RPMI7951 (cell line): Measurements from ENCODE around the gene ETFRF1. TPM values are rescaled to one million over a fixed set of nuclear protein-coding genes. Genes with fewer than 3 reads are reported as not detected.

ENCODE experiments used
- DNase-seq: peaks from one replicate; pipeline ENCODE4 v3.0.0-alpha.2; 2012; ENCODE audit warnings: low read depth
- total RNA-seq: library from RNA; depleted of rRNA; stranded (reverse); fragments of >200 nt; shearing (Covaris generic); gene quantifications from 2 replicates; pipeline ENCODE4 v1.2.3, GENCODE V29; 2014; rRNA removed

The ETFRF1 gene
- total RNA-seq, 1 experiment from 2014 or later, result 33.6 TPM

GRCh38 chr12:25213338-25213737 lies 18.3 kb downstream of the ETFRF1 start:
- DNase-seq, result no peak

- DNase-seq, result peak; percentile 7
Measured at GRCh38 chr12:25236190-25236589, 41.2 kb downstream of the ETFRF1 start.

GRCh38 chr12:25236626-25237025 lies 41.6 kb downstream of the ETFRF1 start:
- DNase-seq, result no peak

DNA sequence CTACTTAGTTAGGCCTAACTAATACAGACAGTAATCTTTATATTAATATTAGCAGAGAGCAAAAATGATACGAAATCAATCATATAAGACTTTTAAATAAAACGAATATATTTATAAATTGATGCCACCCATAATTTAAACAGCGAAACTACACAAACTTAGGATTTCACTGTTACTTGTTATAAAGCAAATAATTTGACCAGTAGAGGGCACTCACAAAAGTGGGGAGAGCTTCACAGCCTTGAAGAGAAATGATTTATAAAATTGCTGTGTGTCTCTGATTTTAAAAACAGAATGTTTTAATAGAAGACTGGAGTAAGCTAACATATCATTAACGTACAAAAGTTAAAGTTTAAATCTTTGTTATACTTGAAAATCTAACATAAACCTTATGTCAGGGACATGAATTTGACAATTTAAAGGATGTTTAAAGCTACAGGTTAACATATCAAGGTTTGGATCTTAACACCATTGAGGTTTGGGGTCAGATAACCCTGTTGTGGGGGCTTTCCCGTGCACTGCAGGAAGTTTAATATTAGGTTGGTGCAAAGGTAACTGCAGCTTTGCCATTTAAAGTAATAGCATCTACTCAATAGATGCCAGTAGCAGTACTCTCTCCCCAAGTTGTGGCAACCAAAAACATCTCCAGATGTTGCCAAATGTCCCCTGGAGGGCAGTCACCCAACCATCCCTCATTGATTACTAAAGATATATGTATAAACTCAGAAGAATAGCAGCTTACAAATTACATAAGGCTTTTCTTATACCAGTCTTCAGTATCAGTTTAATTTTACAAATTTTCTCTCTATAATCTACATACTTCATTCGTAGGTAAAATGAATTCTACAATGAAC lies 46.4 kb downstream of the ETFRF1 start:
- DNase-seq, result peak; percentile 33

DNA sequence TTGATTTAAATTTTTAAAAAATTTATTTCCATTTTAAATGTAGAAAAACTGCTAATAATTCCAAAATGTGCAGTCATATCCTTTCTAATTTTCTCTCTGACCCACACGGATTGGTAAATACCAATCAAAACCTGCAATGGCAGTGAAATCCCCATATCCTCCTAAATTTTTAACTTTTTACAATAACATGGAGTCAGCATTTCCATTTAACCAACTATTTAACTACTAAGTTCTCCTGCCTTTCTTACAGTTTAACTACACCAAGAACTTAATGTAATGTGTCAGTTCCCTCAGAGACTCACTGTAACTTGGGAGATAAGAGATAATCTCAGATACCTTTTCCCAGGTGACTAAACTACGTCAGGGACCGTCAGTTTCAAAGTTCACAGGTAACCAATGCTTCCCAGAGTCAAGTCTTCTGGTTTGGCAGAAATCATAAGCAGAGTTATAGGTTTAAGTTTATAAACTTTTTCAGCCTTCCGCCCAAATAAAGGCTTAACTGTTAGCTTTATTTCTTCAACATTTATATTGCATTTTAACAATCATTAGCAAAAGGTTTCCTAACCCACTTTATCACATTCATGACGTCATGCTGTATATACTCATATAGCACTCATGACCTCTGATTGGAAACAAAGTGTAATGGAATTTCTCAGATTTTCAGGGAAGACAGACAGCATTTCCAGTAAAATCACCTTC lies 48.1 kb downstream of the ETFRF1 start:
- no peak for DNase-seq

GRCh38 chr12:25243680-25243990 lies 48.6 kb downstream of the ETFRF1 start:
- no peak for DNase-seq

GRCh38 chr12:25245491-25245890 lies 50.5 kb downstream of the ETFRF1 start:
- DNase-seq, result no peak

DNA sequence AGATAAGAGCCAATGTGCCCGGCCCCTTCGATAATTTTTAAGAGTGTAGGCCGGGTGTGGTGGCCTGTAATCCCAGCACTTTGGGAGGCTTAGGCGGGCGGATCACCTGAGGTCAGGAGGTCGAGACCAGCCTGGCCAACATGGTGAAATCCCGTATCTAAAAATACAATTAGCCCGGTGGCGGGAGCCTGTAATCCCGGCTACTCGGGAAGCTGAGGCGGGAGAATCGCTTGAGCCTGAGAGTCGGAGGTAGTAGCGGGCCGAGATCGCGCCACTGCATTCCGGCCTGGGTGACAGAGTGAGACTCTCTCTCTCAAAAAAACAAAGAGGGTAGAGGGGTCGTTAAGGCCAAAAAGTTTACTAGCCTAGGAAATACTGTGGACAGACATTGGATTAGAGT lies 53.1 kb downstream of the ETFRF1 start:
- no peak for DNase-seq

- DNase-seq, result no peak
Measured at GRCh38 chr12:25248732-25249131, 53.7 kb downstream of the ETFRF1 start.

DNA sequence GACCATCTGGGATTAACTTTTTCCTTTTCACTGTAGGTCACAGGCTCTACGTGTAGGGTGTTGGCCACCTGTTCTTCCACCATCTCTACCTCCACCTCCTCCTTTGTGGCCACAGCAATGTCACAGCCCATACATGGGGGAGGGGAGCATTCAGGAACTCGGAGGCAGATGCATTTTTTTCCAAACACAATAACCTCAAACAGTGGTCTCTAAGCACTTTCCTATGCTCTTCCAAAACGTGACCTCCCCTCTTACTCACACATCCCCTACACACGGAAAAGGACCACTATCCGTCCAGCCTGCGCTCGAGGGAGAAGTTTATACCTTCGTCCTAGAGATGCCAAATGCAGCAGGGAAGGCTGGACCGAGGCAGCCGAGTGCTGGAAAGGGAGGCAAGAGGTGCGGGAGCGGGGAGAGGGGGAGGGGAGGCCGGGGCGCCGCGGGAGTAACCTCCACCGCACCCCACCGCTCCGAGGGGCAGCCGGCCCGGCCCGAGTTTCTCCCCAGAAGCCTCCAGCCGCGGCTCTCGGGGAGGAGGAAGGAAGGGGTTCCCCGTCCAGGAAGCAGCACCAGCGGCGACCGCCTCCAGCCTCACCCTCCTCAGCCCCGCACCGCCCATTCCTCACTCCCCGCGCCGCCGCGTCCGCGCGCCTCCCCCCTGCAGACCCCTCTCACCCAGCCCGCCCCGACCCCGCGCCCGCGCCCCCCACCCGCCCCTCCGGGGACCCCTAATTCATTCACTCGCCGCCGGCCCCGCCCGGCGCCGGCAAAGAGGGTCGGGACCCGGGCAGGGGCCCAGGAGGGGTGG lies 55.1 kb downstream of the ETFRF1 start:
- peak; percentile 9 for DNase-seq

GRCh38 chr12:25250744-25251730 lies 56.0 kb downstream of the ETFRF1 start, which contains the start of gene KRAS:
Gene KRAS (minus strand): TSS chr12:25250929.
- peak; percentile 95 for DNase-seq

GRCh38 chr12:25251769-25252168 lies 56.7 kb downstream of the ETFRF1 start:
- DNase-seq, result no peak

GRCh38 chr12:25252946-25253345 lies 57.9 kb downstream of the ETFRF1 start:
- DNase-seq, result no peak

DNA sequence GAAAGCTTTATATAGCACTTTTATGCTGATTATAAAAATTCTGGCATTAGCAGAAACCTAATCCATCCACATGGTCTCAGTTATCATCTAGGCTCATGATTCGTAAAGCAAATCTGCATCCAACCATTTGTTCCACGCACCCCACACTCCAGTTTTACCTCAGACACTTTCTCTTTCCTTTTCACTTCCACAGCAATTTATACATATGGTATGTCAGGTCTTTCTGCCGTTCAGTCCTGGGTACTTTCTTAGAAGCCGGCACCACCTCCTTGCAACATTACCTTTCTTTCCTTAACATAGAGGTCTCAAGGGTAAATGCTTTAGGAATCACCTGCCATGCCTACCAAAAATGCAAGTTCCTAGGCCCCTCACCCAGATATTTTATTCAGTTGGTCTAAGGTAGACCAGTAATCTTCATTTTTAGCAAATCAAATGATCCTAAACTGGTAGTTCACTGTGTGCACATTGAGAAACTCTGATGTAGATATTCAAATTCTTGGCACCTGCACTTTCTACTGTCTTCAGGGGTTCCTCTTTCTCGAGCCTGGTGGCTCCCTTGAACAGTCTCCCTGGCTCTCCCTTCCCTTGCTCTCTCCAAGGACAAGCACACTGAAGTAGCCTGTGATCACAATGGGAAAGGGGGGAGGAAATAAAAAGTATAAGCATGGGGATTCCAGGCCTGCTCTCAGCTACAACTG lies 58.5 kb downstream of the ETFRF1 start:
- no peak for DNase-seq

DNA sequence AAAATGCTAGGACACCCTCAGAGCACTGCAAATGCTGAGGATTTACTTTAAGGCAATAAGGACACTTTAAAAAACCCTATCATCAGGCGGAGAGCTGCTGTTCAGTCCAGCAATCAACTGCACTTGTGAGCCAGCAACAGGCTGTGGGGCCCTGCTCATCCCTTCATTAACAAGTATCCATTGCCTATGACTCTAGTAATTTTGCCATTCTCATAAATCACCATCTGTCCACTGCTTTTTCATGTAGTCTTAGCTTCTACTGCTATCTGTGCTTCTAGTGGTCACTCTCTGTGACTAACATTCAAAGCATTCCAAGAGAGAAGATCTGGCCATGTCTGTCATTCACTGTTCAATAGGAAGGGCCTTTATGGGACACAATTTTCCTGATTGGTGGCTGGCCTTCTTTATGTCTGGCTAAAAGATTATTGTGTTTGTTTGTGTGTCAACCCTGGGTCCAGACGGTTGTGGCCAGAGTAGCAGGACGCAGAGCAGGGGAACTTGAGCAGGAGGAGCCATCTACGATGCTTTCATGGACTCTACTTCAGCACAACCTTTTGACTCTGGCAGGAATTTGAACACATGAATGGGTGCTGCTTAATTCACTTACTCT lies 59.3 kb downstream of the ETFRF1 start:
- peak; percentile 23 for DNase-seq

Other genes starting within 250 kb of the ETFRF1 start
- gene BCAT1, start 246.1 kb upstream of the ETFRF1 start, total RNA-seq, result 85.7 and 108 TPM in 2 replicates
- gene DNAI7, start 77 bp upstream of the ETFRF1 start, total RNA-seq, result 0.12 TPM in 1 of 2 replicates, not detected in the other
- gene KRAS, start 55.7 kb downstream of the ETFRF1 start, total RNA-seq, result 7.4 and 8.9 TPM in 2 replicates